Left lung (tissue), 10 donors: ENCODE results near the gene FXYD5. TPM values are rescaled to one million over a fixed set of nuclear protein-coding genes. Genes with fewer than 3 reads are reported as not detected.
"Not testable (repeated sequence)": the region's sequence is repeated elsewhere in the genome, so short reads cannot be mapped to it uniquely, and the experiment has no call there.

Source experiments
- ATAC-seq: fragments of 200-7000 bp; cut with Tn5 transposase; one replicate; pipeline ENCODE4 v1.9.1; 2020; ENCODE audit warnings: moderate library complexity
- DNase-seq, 4 donors: peaks; one replicate each; pipeline ENCODE4 v3.0.0-alpha.2; 2013 to 2020
- H3K27ac ChIP-seq, 2 donors: fragments of 200-600 bp; sonication (generic) in 1 of 2; one replicate each; pipeline versions ENCODE4 v1.5.0 to v1.8.0; 2020 to 2021
- H3K27me3 ChIP-seq, 2 donors: fragments of 200-600 bp; sonication (generic) in 1 of 2; one replicate each; pipeline versions ENCODE4 v1.5.0 to v1.8.0; 2020 to 2021
- H3K36me3 ChIP-seq, 2 donors: fragments of 200-600 bp; sonication (generic) in 1 of 2; one replicate each; pipeline versions ENCODE4 v1.5.0 to v1.8.0; 2020 to 2021
- H3K4me1 ChIP-seq, 2 donors: fragments of 200-600 bp; one replicate each; pipeline ENCODE4 v1.8.0; 2021
- H3K4me3 ChIP-seq, 2 donors: fragments of 200-600 bp; sonication (generic) in 1 of 2; one replicate each; pipeline versions ENCODE4 v1.5.0 to v1.8.0; 2020 to 2021; ENCODE audit warnings: mild to moderate bottlenecking in 1 of 2
- H3K9me3 ChIP-seq, 2 donors: fragments of 200-600 bp; sonication (generic) in 1 of 2; one replicate each; pipeline versions ENCODE4 v1.5.0 to v1.8.0; 2020 to 2021
- intact Hi-C, 2 donors: fragments of 100-400 bp; cut with DNase I; formaldehyde crosslinking; loops; one replicate each; pipeline versions ENCODE4 v1.11.2 to v1.14.2; 2022
- polyA plus RNA-seq, 6 donors: library from polyadenylated mRNA; unstranded; fragments of 120-200 nt; gene quantifications; one replicate each; pipeline ENCODE4 v1.2.1, GENCODE V29; 2013; ENCODE audit not compliant: insufficient read length in 6 of 6
- total RNA-seq, 2 donors: library from RNA; stranded (reverse); fragmentation: NEBNext Ultra II Directional; extraction: Animal tissue kit (Norgen Biotek cat#: 25700); gene quantifications; one replicate each; pipeline ENCODE4 v1.2.1, GENCODE V29; 2021
- TF ChIP-seq, protein P1 (sequence below), 2 donors: fragments of 200-600 bp; sonication (generic) in 1 of 2; IDR thresholded peaks; one replicate each; pipeline versions ENCODE4 v1.5.0 to v1.8.0; 2021; ENCODE audit warnings: antibody characterized with exemption in 2 of 2
- donor health status: DM: no; HTN: yes; CAD: no.
- donor health status: DM: no; HTN: no; CAD: no.

Gene FXYD5
- total and polyA plus RNA-seq, 8 donors, result 29.0 to 123 (median 31.5) TPM

DNA sequence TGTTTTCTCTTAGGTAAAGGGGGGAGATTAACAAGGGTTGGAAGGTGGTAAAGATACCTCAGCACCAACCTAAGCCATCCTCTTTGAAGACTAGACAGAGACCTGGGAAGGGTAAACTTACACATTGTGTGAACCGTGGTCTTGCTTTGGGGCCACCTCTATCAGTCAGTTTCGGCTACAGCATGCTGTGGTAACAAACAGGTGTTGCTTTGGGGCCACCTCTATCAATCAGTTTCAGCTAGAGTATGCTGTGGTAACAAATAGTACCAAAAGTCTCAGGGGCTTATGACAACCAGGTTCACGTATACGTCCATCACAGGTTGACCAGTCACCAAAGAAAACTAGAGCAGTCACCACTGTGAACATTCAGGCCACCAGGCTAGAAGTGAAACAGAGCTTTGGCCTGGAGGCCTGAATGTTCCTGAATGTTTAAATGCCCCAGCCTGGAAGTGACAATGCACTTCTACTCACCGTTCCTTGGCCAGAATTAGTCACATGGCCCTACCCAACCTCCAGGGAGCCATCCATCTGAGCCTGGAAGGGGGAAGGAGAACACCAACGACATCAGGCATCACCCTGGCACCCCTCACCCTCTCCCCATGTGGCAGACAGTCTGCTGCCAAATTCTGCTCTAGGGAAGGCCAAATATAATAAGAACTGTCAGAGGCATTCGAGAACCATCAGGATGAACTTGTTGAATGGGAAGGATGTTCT lies 7.6 kb upstream of the FXYD5 start:
- ATAC-seq, result no peak
- Histone ChIP-seq H3K27ac (no peak overlapping the region), H3K9me3 (no peaks in the 10 kb centered on the region), H3K27me3 (peaks cover 0 to 35% of the 10 kb centered on the region in 2 donors), H3K36me3 (no peaks in the 10 kb centered on the region), H3K4me3 (no peak overlapping the region), H3K4me1 (peaks cover 7 to 18% of the 10 kb centered on the region in 2 donors)
- intact Hi-C loops, result no loop called here
- no peak for DNase-seq
- TF ChIP-seq, protein P1, sequence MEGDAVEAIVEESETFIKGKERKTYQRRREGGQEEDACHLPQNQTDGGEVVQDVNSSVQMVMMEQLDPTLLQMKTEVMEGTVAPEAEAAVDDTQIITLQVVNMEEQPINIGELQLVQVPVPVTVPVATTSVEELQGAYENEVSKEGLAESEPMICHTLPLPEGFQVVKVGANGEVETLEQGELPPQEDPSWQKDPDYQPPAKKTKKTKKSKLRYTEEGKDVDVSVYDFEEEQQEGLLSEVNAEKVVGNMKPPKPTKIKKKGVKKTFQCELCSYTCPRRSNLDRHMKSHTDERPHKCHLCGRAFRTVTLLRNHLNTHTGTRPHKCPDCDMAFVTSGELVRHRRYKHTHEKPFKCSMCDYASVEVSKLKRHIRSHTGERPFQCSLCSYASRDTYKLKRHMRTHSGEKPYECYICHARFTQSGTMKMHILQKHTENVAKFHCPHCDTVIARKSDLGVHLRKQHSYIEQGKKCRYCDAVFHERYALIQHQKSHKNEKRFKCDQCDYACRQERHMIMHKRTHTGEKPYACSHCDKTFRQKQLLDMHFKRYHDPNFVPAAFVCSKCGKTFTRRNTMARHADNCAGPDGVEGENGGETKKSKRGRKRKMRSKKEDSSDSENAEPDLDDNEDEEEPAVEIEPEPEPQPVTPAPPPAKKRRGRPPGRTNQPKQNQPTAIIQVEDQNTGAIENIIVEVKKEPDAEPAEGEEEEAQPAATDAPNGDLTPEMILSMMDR (IDR thresholded peaks at IDR 0.05), result no peak

DNA sequence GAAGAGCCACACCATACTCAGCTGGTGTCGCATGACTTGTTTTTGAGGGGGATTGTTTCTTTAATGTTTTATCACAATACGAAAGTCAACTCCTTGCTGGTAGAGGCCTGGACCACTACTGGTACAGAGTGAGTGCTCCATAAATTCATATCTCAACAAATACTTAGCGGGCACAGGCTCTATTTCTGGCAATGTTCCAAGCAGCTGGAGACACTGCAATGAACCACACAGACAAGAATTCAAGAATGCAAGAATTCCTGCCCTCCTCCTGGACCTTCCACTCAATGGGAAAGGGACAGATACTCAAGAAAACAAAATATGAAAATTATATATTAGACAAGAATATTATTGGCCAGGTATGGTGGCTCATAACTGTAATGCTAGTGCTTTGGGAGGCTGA lies 5.1 kb upstream of the FXYD5 start:
- Histone ChIP-seq H3K9me3 (no peaks in the 10 kb centered on the region), H3K27me3 (peaks cover 0 to 18% of the 10 kb centered on the region in 2 donors), H3K36me3 (no peaks in the 10 kb centered on the region), H3K27ac (no peak overlapping the region), H3K4me1 (peaks cover 2 to 24% of the 10 kb centered on the region in 2 donors), H3K4me3 (no peak overlapping the region)
- ATAC-seq, result no peak
- DNase-seq, result no peak
- TF ChIP-seq, protein P1 (IDR thresholded peaks at IDR 0.05), result no peak
- intact Hi-C loops, result no loop called here

DNA sequence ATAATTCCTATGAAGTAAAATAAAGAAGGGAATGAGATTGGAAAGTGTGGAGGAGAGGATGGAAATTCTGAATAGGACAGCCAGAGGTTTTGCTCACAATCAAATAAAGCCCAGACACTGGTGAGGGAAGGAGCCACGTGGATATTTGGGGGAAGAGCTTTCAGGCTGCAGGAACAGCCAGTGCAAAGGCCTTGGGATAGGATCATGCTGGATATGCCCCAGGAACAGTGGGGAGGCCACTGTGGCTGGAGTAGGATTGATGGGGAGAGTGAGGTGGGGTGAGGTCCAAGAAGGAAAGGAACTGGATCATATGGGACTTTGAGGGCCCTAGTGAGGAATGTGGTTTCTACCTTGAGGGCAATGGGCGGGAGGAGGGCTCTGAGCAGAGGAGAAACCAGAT lies 4.1 kb upstream of the FXYD5 start:
- H3K27ac ChIP-seq, result no peak overlapping the region
- H3K36me3 ChIP-seq, result no peaks in the 10 kb centered on the region
- intact Hi-C loops, result no loop called here
- peaks cover 4 to 29% of the 10 kb centered on the region in 2 donors for H3K4me1 ChIP-seq
- TF ChIP-seq, protein P1 (IDR thresholded peaks at IDR 0.05), result no peak
- ATAC-seq, result no peak
- H3K27me3 ChIP-seq, result peaks cover 0 to 8% of the 10 kb centered on the region in 2 donors
- H3K9me3 ChIP-seq, result no peaks in the 10 kb centered on the region
- no peak for DNase-seq
- no peak overlapping the region for H3K4me3 ChIP-seq

DNA sequence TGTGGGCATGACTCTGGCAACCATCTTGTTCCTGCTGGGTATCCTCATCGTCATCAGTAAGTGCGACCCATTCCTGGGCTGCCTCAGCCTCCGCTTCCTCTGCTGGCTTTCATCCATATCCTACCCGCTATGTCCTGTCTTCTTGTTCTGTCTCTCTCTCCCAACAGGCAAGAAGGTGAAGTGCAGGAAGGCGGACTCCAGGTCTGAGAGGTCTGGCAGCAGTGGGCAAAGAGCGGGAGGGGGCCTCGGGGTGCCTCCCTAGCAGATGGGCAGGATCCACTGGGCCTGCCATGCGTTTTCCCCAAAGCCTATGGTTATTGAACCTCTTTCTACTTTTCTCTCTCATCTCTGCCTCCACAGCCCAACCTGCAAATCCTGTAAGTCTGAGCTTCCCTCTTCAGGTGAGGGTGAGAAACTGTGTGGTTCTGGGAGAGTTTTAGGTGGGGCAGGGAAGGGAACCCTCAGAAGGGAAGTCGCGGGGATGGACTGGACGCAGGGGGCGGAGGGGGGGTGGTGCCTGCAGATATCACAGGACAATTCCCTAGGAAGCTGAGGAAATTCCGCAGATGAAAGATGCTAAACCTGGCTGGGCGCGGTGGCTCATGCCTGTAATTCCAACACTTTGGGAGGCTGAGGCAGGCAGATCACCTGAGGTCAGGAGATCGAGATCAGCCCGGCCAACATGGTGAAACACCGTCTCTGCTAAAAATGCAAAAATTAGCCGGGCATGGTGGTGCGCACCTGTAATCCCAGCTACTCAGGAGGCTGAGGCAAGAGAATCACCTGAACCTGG lies 3.1 kb upstream of the FXYD5 start:
- Histone ChIP-seq H3K9me3 (no peaks in the 10 kb centered on the region), H3K36me3 (no peaks in the 10 kb centered on the region), H3K27ac (no peak overlapping the region), H3K27me3 (peaks cover 0 to 8% of the 10 kb centered on the region in 2 donors), H3K4me1 (peaks cover 9 to 40% of the 10 kb centered on the region in 2 donors), H3K4me3 (no peak overlapping the region)
- TF ChIP-seq, protein P1 (IDR thresholded peaks at IDR 0.05), result no peak
- DNase-seq (no peak), ATAC-seq (no peak)
- intact Hi-C loops, result no loop called here

DNA sequence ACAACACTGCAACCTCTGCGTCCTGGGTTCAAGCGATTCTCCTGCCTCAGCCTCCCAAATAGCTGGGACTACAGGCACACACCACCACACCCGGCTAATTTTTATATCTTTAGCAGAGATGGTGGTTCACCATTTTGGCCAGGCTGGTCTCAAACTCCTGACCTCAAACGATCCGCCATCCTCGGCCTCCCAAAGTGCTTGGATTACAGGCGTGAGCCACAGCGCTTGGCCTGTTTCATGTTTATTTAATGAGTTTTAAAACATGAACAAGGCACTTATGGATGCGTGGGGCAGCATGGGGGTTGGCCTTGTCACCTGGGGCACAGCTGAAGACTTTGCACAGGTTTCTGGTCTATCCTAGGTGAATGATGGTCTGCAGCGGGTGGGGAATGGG lies 1.4 kb upstream of the FXYD5 start:
- H3K27me3 ChIP-seq, ATAC-seq, H3K9me3 ChIP-seq, intact Hi-C loops, DNase-seq, H3K4me3 ChIP-seq, H3K27ac ChIP-seq: not testable (repeated sequence)
- Histone ChIP-seq H3K36me3 (peaks cover 0 to 15% of the 10 kb centered on the region in 2 donors), H3K4me1 (peaks cover 9 to 42% of the 10 kb centered on the region in 2 donors)
